ENCODE results near the gene POGZ.
"Not testable (repeated sequence)": the region's sequence is repeated elsewhere in the genome, so short reads cannot be mapped to it uniquely, and the experiment has no call there.

The POGZ gene

DNA sequence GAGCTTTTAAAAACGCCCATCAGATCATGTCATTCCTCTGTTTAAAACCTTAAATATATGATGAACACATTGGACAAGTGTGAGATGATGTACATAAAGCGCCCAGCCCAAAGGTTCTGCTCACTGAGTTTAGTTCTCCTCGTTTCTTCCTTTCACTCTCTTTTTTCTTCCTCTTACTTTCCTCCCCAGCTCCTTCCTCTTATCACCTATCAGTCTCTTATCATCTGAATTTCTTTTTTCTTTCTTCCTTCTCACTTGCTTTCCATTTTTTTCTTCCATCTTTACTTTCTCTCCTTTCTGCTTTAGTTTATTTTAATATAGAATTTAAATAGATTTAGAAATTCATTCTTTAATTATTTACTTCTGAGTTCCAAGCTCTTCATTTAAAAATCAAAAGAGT is 17.8 kb upstream of the POGZ start:
- DNase-seq: no peak

DNA sequence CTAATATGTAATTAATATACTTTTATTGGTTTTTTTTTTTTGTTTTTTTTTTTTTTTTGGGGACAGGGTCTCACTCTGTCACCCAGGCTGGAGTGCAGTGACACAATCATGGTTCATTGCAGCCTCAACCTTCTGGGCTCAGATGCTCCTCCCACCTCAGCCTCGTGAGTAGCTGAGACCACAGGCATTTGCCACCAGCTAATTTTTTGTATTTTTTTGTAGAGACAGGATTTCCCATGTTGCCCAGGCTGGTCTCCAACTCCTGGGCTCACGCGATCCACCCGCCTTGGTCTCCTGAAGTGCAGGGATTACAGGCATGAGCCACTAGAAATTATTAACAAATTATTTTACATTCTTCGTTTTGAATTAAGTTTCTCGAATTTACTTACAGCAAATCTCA is 16.8 kb upstream of the POGZ start:
- peak; percentile 61 for DNase-seq

DNA sequence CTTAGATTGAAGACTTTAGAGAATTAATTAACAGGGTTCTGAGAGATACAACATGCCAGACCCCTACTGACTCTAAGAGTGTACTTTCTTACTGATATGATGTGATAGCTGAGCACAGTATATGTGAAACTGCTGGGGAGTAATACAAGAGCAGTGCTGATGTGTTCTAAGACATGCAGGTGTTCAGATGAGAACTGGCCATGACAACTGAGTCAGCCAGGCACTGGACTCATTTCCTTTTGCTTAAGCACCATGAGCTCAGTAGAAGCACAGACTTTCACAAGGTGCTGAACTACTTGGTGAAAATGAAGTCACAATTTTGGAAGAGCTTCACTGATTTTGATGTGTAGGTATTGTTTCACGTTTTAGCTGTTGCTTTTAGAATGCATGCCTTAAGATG is 15.9 kb upstream of the POGZ start:
- no peak for DNase-seq

DNA sequence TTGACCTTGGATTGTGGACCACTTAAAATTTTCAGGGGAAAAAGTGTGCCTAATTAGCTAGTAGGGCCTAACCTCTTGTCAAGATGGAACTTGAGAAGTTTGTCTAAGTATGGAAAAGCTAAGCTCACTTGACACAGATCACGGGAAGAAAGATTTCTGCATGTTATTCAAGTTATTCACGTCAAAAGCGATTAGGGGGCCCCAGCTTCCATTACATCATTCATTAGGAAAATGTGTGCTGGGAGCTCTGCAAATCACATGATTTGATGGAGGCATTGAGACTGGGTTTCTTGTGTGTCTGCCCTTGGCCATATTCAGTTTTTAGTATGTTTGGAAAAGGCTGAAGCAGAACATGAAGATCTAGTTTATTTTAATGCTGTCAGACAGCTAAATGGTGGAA is 15.5 kb upstream of the POGZ start:
- DNase-seq: peak; percentile 95

DNA sequence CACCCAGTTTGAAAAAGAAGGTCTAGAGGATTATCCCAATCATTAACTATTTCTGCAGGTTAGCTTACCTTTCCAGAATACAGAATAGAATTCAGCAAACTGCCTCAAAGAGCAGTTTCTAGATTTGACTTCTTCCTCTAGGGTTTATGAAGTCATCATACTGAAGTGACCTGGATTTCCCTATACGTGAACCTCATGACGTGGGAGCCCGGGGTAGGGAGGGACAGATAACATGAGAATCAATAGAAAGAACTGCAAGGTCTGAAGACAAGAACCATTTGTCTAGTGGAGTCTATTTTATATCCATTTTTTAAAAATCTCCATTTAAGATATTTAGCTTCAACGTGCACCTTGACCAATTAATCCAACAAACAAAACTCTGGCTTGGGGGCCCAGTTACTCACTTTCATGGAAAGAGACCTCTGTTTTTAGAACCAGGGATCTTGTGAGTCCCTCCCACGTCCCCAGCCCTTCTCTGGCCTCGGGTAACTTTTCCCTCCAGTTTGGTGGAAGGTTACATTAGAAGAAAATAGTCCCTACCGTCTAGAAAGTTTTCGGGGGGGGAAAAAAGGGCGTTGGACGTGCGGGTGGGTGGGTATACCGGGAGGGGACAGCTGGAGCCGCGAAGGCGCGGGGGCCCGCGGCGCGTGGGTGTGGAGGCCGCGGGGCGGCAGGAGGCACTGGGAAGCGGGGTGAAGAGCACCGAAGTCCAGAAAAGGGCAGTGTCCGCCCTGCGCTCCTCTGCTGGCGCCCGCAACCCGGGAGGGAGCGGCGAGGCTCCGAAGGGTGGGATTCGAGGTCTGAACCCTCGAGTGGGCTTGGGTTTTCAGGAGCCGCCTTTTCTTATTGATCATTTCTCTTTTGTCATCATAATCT is 13.8 kb upstream of the POGZ start:
- DNase-seq: peak; percentile 90

DNA sequence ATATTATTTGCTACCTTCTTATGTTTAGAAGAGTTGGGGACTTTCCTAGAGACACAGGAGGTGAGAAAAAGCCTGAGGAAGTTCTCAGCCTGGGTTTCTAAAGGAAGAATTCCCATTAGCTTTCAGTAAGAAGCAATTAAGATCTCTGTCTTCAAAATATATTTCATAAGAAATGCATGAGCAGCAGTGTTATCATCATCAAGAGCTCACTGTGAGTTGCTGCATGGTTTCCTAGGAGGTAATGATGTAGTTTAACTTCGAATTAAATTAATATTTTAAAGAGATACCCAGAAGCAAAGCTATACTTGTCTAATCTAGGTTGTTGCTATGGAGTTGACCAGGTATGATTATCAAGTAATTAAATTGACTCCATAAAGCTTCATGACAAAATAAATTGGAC is 5.7 kb upstream of the POGZ start:
- no peak for DNase-seq

DNA sequence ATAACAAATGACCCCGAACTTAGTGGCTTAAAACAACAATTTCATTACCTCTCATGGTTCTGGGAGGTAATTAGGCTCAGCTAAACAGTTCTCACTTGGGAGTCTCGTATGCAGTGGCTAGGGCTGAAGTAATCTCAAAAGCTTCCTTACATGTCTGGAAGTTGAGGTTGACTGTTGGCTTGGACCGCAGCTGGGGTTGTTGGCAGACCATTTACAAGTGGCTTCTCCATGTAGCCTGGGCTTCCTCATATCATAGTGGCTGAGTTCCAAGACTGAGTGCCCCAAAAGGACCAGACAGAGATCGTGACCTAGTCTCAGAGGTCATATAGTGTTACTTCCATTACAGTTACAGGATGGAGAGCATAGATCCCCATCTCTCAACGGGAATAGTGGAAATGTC is 2.4 kb upstream of the POGZ start:
- no peak for DNase-seq

DNA sequence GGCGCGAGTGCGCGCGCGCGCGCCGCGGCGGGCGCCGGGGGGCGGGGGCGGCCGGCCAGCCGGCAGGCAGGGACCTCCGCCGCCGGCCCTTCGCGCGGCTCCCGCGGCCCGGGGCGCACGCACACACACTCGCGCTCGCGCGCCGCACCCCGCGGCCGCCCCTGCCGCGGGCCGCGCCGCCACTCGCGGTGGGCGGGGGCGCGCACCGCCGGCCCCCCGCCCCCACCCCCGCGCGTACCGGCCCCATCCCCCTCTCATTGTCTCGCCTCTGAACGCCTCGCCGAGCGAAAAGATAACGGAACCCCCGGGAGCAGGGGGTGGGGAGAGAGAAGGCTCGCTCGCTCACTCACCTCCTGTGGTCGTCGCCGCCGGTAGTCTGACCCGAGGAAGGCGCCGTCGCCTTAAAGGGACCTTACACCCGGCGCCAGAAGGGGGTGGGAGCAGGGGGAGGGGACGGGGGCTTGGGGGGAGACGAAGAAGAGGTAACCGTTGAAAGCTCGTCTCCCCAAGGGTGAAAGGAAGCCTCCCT is 428 bp downstream of the POGZ start:
- peak; percentile 88 for DNase-seq

DNA sequence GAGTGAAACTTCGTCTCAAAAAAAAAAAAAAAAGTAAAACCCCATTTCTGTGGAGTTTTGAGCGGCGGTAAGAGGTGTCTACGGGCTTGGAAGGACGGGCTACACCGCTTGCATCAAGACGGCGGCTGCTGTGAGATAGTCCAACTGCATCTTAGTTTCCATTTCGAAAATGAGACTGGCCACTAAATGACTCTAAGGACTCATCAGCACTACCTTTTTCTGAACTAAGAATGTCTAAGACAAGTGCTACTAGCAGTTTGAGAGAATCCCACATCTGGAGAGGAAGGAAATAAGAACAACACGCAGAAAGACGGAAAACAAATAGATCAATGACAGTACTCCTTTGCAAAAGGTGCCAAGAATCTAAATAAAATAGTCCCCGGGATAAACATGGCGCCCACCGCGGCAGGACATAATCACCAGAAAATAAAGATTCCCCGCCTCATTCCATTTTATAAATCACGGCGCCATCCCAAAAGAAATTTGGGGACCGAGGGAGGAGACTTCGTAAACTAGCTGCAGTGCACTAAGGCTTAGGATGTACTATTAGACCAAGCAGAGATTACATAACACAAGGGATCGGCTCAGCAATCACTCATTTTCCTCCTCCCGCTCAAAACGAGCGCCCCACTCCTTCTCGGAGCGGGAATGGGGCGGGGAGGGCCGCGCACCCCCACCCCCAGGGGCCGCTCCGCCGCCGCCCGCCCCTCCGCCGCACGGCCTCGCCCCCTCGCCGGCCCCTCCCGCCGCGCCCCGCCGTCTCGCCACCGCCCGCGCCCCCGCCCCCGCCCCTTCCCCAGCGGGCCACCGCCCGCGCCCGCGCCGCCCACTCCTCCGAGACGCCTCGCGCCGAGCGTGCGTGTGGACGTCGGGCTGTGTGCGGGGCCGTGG is 1.1 kb downstream of the POGZ start:
- peak; percentile 93 for DNase-seq

DNA sequence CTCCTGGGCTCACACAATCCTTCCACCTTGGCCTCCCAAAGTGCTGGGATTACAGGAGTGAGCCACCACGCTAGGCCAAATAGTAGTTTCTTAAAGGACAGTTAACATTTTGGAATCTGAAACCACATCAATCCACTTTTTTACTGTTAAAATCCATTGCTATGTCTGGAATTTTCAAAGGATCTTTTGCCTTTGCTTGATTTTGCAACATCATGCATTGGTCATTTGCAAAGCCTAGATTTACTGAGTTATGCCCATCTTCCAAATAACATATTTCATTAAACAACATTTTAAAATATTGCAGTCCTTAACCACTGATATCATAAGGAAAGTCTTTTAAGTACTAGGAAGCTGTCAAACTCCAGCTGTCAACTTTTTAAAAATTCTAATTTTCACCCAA is 3.3 kb downstream of the POGZ start:
- DNase-seq: no peak

DNA sequence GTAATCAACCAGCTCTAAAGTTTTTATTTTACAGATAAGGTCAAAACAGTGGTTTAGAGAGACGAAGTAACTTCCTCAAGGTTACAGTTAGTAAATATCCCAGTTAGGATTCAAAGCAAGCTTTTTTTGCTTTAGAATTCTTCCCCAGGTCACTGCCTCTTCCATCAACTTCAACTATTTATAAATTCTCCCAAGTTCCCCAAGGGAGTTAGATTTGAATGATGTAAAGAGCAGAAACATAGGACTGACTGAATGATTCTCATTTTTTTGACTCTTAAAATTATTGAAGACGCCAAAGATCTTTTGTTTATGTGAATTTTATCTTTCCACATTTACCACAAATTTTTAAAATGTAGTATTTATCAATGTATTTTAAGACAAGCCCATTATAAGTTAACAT is 4.1 kb downstream of the POGZ start:
- DNase-seq: no peak

DNA sequence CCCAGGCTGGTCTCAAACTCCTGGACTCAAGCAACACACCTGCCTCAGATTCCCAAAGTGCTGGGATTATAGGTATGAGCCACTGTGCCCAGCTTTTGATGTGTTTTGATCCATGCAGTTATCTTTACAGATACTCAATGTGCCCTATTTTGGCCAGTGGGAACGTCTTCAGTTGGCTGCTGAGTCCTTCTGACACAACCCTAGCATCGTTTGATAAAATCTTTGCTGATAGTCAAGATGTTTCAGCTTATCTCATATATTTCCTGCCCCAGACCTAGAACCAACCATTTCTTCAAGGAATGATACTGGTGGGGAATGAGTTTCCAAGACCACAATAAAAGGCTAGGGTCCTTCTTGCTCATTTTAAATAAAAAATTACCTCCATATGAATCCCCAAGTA is 11.6 kb downstream of the POGZ start:
- DNase-seq: no peak

DNA sequence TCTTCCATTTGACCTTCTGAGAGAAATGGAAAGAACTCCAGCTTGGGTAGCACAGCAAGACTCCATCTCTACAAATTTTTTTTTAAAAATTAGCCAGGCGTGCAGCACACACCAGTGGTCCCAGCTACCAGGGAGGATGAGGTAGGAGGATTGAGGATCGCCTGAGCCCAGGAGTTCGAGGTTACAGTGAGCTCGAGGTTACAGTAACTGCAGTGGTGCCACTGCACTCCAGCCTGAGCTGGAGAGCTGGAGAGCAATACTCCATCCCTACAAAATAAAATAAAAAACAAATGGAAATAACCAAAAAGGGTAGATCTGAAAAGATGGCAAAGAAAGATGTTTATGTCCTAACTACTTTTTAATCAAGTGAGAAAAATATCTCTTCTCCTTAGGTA is 14.5 kb downstream of the POGZ start:
- DNase-seq: no peak

DNA sequence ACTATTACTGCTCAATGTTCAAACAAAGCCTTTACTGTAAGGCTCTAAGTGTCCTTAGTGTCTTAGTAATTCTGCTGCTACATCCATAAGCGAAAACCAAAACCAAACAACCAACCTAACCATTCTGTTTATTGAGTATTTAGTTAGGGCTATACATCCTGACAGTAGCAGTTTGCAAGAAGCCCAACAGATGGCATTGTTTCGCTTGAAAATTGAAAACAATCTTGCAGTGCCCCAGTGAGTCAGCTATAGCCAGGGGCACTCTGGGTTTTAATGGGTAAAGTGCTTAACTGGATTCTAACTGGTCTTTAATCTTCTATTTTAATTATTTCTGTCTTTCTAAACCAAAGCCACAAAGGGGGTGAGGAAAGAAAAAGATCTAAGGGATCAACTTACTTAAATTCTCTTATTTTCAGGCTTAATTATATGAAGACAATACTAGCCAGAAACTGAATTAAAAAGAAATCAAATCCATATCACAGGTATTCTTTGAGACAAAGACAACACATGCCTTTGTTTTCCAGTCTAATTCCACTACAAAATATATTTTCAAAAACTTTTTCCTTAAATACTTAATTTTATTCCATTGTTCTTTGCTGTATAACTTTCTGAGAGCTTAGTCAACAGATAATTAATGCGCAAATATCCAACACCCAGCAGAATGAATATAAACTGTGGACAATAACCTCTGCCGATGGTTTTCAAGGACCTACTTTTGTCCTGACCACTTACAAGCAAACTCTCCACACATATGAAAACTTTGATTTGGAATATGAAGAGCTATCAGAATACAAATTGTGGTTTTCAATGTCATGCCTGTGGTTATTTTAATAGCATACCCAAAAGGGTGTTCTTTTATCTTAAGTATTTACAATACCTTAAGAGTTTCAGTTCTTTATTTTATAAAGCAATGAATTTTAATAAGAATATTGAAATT is 15.2 kb downstream of the POGZ start:
- peak; percentile 87 for DNase-seq

DNA sequence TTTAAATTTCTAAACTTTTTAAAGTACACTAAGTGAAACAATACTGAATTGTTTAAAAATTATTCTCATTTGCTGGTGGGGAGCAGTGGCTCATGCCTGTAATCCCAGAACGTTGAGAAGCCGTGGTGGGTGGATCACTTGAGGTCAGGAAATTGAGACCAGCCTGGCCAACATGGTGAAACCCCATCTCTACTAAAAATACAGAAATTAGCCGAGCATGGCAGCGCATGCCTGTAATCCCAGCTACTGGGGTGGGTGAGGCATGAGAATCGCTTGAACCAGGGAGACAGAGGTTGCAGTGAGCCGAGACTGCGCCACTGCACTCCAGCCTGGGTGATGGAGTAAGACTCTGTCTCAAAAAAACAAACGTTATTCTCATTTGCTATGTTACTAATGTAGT is 21.9 kb downstream of the POGZ start:
- not testable (repeated sequence) for DNase-seq

DNA sequence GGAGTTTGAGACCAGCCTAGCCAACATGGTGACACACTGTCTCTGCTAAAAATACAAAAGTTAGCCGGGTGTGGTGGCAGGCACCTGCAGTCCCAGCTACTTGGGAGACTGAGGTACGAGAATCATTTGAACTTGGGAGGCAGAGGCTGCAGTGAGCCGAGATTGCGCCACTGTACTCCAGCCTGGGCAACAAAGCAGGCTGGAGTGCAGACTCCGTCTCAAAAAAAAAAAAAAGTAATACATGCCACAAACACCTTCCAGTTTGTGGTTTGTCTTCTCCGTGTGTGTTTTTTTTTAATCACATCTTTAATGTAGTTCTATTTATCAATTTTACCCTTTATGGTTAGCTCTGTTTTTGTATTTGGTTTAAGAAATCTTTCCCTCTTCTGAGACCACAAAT is 22.3 kb downstream of the POGZ start:
- no peak for DNase-seq

DNA sequence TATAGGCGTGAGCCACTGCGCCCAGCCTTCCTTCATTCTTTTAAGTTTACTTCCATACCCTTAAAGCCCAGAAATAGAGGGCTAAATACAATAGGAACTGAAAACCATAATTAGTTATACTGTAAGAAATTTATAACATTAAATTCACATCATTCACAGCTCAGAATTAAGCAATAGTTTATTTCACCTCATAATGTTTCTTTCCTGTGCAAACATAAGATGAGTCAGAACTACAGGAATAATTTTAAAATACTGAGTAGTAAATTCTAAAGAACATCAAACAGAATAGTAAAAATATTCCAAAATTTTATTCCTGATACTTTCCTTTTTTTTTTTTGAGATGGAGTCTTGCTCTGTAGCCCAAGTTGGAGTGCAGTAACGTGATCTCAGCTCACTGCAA is 24.1 kb downstream of the POGZ start:
- DNase-seq: no peak

DNA sequence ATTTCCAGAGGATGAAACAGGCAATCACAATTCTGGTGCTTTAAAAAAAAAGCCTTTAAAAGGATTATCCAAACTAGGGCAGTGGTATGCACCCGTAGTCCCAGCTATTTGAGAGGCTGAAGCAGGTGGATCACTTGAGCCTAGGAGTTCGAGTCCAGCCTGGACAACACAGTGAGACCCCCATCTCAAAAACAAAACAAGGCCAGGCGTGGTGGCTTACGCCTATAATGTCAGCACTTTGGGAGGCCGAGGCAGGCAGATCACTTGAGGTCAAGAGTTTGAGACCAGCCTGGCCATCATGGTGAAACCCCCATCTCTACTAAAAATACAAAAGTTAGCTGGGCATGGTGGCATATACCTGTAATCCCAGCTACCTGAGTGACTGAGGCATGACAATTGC is 25.5 kb downstream of the POGZ start:
- not testable (repeated sequence) for DNase-seq

DNA sequence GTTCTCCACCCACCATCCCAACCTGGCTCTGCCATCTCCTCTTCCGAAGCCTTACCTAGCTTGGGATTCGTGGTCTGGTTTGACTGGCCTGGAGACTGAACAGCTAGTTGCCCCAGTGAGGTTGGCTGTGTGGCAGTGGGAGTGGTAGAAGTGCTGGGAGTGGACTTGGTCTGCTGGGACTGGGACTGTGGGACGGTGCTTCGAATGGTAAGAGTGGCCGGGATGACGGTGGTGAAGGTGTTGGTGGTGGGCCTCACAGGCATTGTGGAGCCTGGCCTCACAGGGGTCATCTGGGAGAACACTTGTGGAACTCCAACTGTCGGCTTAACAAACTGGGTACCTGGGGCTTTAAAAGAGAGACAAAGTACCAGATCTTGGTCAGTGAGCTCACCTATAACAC is 31.2 kb downstream of the POGZ start:
- no peak for DNase-seq

DNA sequence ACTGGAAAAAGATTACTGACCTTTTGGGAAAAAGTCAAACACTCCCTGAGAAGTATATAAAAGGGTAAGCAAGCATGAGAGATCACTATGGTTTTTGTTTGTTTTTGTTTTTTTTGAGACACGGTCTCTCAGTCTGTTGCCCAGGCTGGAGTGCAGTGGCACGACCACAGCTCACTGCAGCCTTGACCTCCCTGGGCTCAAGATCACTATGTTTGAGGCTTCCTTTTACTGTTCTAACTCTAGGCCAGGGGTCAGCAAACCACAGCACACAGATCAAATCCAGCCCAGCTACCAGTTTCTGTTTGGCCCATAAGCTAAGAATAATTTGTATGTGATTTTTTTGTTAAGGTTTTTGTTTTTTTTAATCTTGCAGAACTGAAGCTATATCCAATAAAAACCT is 34.2 kb downstream of the POGZ start:
- DNase-seq: no peak

DNA sequence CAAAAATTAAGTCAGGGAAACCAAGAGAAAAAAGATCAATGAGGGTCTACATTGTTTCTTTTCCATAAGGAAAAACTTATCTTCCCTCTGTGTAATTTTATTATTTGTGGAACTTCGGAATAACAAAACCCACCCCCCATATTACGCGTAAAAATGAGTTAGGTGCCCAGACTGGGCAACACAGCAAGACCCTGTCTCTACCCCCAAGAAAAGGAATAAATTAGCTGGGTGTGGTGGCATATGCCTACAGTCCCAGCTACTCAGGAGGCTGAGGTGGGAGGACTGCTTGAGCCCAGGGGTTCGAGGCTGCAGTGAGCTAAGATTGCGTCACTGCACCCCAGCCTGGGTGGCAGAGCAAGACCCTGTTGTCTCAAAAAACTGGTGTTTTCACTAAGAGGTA is 39.5 kb downstream of the POGZ start:
- DNase-seq: no peak

DNA sequence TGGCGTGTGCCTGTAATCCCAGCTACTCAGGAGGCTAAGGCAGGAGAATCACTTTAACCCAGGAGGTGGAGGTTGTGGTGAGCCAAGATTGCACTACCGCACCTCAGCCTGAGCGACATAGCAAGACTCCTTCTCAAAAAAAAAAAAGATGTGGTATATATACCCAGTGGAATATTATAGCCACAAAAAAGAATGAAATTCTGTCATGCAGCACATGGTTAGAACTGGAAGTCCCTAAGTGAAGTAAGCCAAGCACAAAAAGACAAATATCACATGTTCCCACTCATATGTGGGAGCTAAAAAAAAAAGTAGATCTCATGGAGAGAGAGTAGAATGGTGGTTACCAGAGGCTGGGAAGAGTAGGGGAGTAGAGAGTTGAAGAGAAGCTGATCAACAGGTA is 41.2 kb downstream of the POGZ start:
- DNase-seq: no peak

DNA sequence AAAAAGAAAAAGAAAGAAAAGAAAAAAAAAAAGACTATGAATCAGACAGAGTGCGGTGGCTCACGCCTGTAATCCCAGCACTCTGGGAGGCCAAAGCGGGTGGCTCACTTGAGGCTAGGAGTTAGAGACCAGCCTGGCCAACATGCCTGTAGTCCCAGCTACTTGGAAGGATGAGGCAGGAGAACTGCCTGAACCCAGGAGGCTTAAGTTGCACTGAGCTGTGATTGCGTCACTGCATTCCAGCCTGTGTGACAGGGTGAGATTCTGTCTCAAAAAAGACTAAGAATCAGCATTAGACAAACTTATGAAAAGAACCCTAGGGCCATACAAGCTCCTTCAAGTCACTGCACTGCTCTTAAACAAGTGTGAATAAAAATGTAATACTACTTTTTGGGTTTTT is 43.1 kb downstream of the POGZ start:
- DNase-seq: no peak
